Measurements from ENCODE around the gene IL17RA. TPM values are rescaled to one million over a fixed set of nuclear protein-coding genes. Genes with fewer than 3 reads are reported as not detected.

IL17RA gene
- total RNA-seq, 1 donor from 2014 or later: 21.5 TPM

DNA sequence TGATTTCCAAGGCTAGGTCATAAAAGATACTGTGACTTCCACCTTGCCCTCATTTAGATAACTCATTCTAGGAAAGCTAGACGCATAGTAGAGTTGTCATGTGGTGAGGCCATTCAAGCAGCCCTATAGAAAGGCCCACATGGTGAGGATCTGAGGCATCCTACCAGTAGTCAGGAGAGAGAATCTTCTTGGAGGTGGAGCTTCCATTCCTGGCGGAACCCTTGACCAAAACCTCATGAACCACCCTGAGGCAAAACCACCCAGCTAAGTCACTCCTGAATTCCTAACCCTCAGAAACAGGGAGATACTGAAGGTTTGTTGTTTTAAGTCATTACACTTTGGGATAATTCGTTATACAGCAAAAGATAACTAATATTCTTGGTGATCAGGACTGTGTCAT is 77.2 kb downstream of the IL17RA start:
- no peak overlapping the region for H3K4me3 Mint-ChIP-seq (ENCODE audit: unreplicated experiment)

DNA sequence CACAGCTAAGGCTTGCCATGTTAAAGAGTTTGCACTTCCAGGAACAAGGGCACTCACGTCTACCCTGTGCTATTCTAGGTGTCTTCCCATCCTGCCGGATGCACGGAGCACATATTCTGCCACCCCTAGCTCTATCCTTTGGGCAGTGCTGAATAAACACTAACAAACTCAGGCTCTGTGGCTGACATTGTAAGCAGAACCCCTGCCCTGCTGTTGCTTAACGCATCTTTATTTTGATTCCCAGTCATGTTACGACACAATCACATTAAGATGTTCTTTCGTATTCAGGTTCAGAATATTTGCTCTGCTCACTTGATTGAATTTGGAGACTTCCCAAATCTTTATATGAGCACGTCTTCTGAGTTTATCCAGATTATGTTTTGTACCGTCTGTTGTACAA is 77.9 kb downstream of the IL17RA start:
- DNase-seq (ENCODE audit: low read depth) (no peak), FAIRE-seq (no peak)
- peaks cover 2% of the 10 kb centered on the region for H3K4me1 Mint-ChIP-seq (ENCODE audit: low read depth, unreplicated experiment)

More for the DNA sequence above, 77.2 kb downstream of the IL17RA start:
- H3K4me2 ChIP-seq (ENCODE audit: low read length): no peak overlapping the region
- no peaks in the 10 kb centered on the region for H3K27me3 ChIP-seq (ENCODE audit: insufficient read depth, low read length)
- H3K9me3 ChIP-seq (ENCODE audit: insufficient read depth, low read depth, low read length): no peaks in the 10 kb centered on the region
- no peak overlapping the region for H3K27ac ChIP-seq (ENCODE audit: low read depth, low read length)
- no peak overlapping the region for H3K9ac ChIP-seq (ENCODE audit: low read length)
- H3K36me3 ChIP-seq (ENCODE audit: insufficient read depth, low read length): no peaks in the 10 kb centered on the region
- Mint-ChIP-seq H3K27ac (ENCODE audit: unreplicated experiment) (no peak overlapping the region), H3K27me3 (ENCODE audit: low read depth, unreplicated experiment) (peaks cover 9% of the 10 kb centered on the region), H3K9me3 (ENCODE audit: unreplicated experiment) (no peaks in the 10 kb centered on the region), H3K4me1 (ENCODE audit: low read depth, unreplicated experiment) (peaks cover 2% of the 10 kb centered on the region), H3K36me3 (ENCODE audit: low read depth, unreplicated experiment) (peaks cover 1% of the 10 kb centered on the region)
- H4K20me1 ChIP-seq (ENCODE audit: insufficient read depth, low read length): peaks cover 10% of the 10 kb centered on the region
- H3K4me1 ChIP-seq (ENCODE audit: insufficient read depth, low read length): peaks cover 11% of the 10 kb centered on the region
- no peak for FAIRE-seq
- TF ChIP-seq, protein P1, sequence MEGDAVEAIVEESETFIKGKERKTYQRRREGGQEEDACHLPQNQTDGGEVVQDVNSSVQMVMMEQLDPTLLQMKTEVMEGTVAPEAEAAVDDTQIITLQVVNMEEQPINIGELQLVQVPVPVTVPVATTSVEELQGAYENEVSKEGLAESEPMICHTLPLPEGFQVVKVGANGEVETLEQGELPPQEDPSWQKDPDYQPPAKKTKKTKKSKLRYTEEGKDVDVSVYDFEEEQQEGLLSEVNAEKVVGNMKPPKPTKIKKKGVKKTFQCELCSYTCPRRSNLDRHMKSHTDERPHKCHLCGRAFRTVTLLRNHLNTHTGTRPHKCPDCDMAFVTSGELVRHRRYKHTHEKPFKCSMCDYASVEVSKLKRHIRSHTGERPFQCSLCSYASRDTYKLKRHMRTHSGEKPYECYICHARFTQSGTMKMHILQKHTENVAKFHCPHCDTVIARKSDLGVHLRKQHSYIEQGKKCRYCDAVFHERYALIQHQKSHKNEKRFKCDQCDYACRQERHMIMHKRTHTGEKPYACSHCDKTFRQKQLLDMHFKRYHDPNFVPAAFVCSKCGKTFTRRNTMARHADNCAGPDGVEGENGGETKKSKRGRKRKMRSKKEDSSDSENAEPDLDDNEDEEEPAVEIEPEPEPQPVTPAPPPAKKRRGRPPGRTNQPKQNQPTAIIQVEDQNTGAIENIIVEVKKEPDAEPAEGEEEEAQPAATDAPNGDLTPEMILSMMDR (IDR thresholded peaks at IDR 0.05; ENCODE audit: insufficient read depth, low read depth, low read length): no peak
- TF ChIP-seq EZH2 (IDR thresholded peaks at IDR 0.05; ENCODE audit: insufficient read depth, low read length): no peak
- no peak overlapping the region for H2AFZ ChIP-seq (ENCODE audit: low read depth, low read length)
- H3K4me3 ChIP-seq (ENCODE audit: insufficient read depth, low read depth, low read length): no peak overlapping the region
- DNase-seq (ENCODE audit: low read depth): no peak
- peaks cover 12% of the 10 kb centered on the region for H3K79me2 ChIP-seq (ENCODE audit: insufficient read depth, low read length)

More for the DNA sequence above, 77.9 kb downstream of the IL17RA start:
- TF ChIP-seq EZH2 (IDR thresholded peaks at IDR 0.05; ENCODE audit: insufficient read depth, low read length): no peak
- TF ChIP-seq, protein P1 (IDR thresholded peaks at IDR 0.05; ENCODE audit: insufficient read depth, low read depth, low read length): no peak
- Mint-ChIP-seq H3K9me3 (ENCODE audit: unreplicated experiment) (no peaks in the 10 kb centered on the region), H3K27ac (ENCODE audit: unreplicated experiment) (no peak overlapping the region), H3K36me3 (ENCODE audit: low read depth, unreplicated experiment) (peaks cover 1% of the 10 kb centered on the region), H3K4me3 (ENCODE audit: unreplicated experiment) (no peak overlapping the region), H3K27me3 (ENCODE audit: low read depth, unreplicated experiment) (peaks cover 11% of the 10 kb centered on the region)
- H3K9me3 ChIP-seq (ENCODE audit: insufficient read depth, low read depth, low read length): no peaks in the 10 kb centered on the region
- no peaks in the 10 kb centered on the region for H3K36me3 ChIP-seq (ENCODE audit: insufficient read depth, low read length)
- H3K79me2 ChIP-seq (ENCODE audit: insufficient read depth, low read length): peaks cover 5% of the 10 kb centered on the region
- no peaks in the 10 kb centered on the region for H3K27me3 ChIP-seq (ENCODE audit: insufficient read depth, low read length)
- H3K4me1 ChIP-seq (ENCODE audit: insufficient read depth, low read length): peaks cover 11% of the 10 kb centered on the region
- peaks cover 5% of the 10 kb centered on the region for H4K20me1 ChIP-seq (ENCODE audit: insufficient read depth, low read length)
- H3K4me2 ChIP-seq (ENCODE audit: low read length): no peak overlapping the region
- H3K4me3 ChIP-seq (ENCODE audit: insufficient read depth, low read depth, low read length): no peak overlapping the region
- no peak overlapping the region for H2AFZ ChIP-seq (ENCODE audit: low read depth, low read length)
- H3K9ac ChIP-seq (ENCODE audit: low read length): no peak overlapping the region
- no peak overlapping the region for H3K27ac ChIP-seq (ENCODE audit: low read depth, low read length)

Data from astrocyte (in vitro differentiated cells and primary cell).